HL-60 (cell line): ENCODE results near the gene ZFAND2B.
A peak's percentile ranks its signal among the peaks of the same experiment; 100 is the strongest.

Experiments used
- CTCF ChIP-seq: IDR thresholded peaks from one replicate; pipeline ENCODE4 v1.5.1; 2011; ENCODE audit warnings: low read length, control low read depth, inconsistent platforms; ENCODE audit not compliant: insufficient read depth
- GABPA ChIP-seq: IDR thresholded peaks from 2 replicates; pipeline ENCODE4 v1.6.1; 2012; ENCODE audit warnings: low read depth
- POLR2AphosphoS5 ChIP-seq: IDR thresholded peaks from 2 replicates; pipeline ENCODE4 v1.6.1; 2012; ENCODE audit warnings: low read depth
- REST ChIP-seq: IDR thresholded peaks from 2 replicates; pipeline ENCODE4 v1.6.1; 2012; ENCODE audit warnings: low read depth; ENCODE audit not compliant: insufficient replicate concordance

DNA sequence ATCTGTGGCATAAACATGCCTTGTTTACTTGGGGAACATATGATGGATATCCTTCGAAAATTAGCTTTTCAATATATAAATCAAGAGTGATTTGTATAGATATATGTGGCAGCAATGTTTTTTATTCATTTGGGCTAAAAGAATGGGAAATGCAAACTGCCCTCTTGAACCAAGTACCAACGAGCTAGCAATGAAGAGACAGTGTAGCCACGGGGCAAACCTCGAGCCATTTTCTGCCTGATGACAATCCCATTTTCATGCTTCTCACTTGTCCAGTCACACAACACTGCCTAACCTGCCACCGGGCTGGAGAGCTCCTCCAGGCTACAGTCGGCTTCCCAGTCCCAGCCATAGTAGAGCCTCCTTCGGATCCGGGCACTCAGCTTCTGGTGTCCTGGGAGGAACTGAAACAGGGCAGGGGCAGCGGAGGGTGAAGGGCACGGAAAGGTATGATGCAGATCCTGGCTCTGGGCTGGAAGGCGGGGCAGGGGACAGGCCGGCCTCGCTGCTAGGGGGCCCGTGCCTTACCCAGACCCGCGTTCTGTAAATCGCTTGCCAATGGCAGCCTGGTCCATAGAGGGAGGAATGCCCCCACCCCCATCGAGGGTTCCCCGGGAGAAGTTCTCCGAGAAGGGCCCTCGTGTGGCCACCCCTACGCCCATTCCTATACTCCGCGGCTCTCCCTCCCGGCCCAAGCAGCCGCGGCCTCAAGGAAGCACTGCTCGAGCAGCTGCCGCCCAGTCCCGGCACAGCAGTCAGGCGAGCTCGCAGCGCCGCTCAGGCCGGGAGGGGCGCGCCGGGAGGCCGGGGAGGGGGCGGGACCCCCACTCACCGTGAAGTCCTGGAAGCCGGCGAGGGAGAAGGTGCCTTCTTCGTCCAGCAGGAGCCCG is 30.4 kb upstream of the ZFAND2B start:
- TF ChIP-seq CTCF (no peak), REST (peak; percentile 47), GABPA (no peak), POLR2AphosphoS5 (no peak)
